DOHH2 (cell line): ENCODE data around the gene IL10RA.

ENCODE experiments used
- CTCF ChIP-seq: fragments of 200-600 bp; sonication (generic); IDR thresholded peaks from one replicate; pipeline ENCODE4 v1.5.1; 2014; ENCODE audit warnings: antibody characterized with exemption, mild to moderate bottlenecking, low read depth, low read length; ENCODE audit not compliant: poor library complexity, severe bottlenecking
- EZH2phosphoT487 ChIP-seq: fragments of 200-600 bp; sonication (generic); IDR thresholded peaks from 2 replicates; pipeline ENCODE4 v1.6.1; 2017; ENCODE audit warnings: borderline replicate concordance, mild to moderate bottlenecking, antibody characterized with exemption, low read length, moderate library complexity, mixed read lengths

GRCh38 chr11:118018401-118018800 is 32.2 kb downstream of the IL10RA start:
- TF ChIP-seq CTCF (no peak), EZH2phosphoT487 (no peak)
